Measurements from ENCODE around the gene PCDHGA11.
"Not testable (repeated sequence)": the region's sequence is repeated elsewhere in the genome, so short reads cannot be mapped to it uniquely, and the experiment has no call there.

Gene PCDHGA11

DNA sequence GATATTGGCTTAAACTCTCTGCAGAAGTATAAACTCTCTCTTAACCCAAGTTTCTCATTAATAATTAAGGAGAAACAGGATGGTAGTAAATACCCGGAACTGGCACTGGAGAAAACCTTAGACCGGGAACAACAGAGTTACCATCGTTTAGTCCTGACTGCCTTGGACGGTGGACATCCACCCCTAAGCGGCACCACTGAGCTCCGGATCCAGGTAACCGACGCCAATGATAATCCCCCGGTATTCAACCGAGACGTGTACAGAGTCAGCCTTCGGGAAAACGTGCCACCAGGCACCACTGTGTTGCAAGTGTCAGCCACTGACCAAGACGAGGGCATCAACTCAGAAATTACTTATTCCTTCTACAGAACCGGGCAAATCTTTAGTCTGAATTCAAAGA is 22.2 kb upstream of the PCDHGA11 start:
- DNase-seq (ENCODE audit: low read depth in 2 of 2), result no peak

GRCh38 chr5:141399555-141400258 is 21.1 kb upstream of the PCDHGA11 start:
- DNase-seq (ENCODE audit: low read depth in 2 of 2), result no peak

GRCh38 chr5:141402553-141403243 is 18.2 kb upstream of the PCDHGA11 start, which contains the start of gene PCDHGA9:
PCDHGA9 (plus strand) TSS chr5:141402778; CDS start chr5:141402953, 175 bp downstream.
- DNase-seq (ENCODE audit: low read depth in 2 of 2), result no peak

GRCh38 chr5:141403387-141403786 is 17.5 kb upstream of the PCDHGA11 start:
- DNase-seq (ENCODE audit: low read depth in 2 of 2), result no peak

- peak in 1 of 2 donors; percentile 44 for DNase-seq (ENCODE audit: low read depth in 2 of 2)
Measured at GRCh38 chr5:141407790-141408505, 12.9 kb upstream of the PCDHGA11 start, which contains the start of gene PCDHGB6. PCDHGB6 (plus strand) TSS chr5:141408021; CDS start chr5:141408203, 182 bp downstream.

DNA sequence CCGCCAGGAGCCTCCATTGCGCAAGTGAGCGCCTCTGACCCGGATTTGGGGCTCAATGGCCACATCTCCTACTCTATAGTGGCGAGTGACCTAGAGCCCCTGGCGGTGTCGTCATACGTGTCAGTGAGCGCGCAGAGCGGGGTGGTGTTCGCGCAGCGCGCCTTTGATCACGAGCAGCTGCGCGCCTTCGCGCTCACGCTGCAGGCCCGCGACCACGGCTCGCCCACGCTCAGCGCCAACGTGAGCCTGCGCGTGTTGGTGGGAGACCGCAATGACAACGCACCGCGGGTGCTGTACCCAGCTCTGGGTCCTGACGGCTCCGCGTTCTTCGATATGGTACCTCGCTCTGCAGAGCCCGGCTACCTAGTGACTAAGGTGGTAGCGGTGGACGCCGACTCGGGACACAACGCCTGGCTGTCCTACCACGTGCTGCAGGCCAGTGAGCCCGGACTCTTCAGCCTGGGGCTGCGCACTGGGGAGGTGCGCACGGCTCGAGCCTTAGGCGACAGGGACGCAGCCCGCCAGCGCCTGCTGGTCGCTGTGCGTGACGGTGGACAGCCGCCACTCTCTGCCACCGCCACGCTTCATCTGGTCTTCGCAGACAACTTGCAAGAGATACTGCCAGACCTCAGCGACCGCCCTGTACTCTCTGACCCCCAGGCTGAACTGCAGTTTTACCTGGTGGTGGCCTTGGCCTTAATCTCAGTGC is 11.1 kb upstream of the PCDHGA11 start:
- no peak for DNase-seq (ENCODE audit: low read depth in 2 of 2)

- no peak for DNase-seq (ENCODE audit: low read depth in 2 of 2)
Measured at GRCh38 chr5:141411575-141411974, 9.3 kb upstream of the PCDHGA11 start.

- DNase-seq (ENCODE audit: low read depth in 2 of 2), result peak; percentile 32 to 33
Measured at GRCh38 chr5:141412854-141413539, 7.9 kb upstream of the PCDHGA11 start, which contains the start of gene PCDHGA10. PCDHGA10 (plus strand) TSS chr5:141412987; CDS start chr5:141413176, 189 bp downstream.

DNA sequence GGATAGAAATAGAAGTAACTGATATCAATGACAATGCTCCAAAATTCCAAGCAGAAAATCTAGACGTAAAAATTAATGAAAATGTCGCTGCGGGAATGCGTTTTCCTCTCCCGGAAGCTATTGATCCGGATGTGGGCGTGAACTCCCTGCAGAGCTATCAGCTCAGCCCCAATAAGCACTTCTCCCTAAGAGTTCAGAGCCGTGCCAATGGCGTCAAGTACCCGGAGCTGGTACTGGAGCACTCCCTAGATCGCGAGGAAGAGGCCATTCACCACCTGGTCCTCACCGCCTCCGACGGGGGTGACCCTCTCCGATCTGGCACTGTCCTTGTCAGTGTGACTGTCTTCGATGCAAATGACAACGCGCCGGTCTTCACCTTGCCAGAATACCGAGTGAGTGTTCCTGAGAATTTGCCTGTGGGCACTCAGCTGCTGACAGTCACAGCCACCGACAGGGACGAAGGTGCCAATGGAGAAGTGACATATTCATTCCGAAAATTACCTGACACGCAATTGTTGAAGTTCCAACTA is 7.2 kb upstream of the PCDHGA11 start:
- DNase-seq (ENCODE audit: low read depth in 2 of 2), result no peak

GRCh38 chr5:141414548-141415274 is 6.1 kb upstream of the PCDHGA11 start:
- not testable (repeated sequence) for DNase-seq (ENCODE audit: low read depth in 2 of 2)

GRCh38 chr5:141415275-141415618 is 5.6 kb upstream of the PCDHGA11 start:
- DNase-seq (ENCODE audit: low read depth in 2 of 2), result not testable (repeated sequence)

DNA sequence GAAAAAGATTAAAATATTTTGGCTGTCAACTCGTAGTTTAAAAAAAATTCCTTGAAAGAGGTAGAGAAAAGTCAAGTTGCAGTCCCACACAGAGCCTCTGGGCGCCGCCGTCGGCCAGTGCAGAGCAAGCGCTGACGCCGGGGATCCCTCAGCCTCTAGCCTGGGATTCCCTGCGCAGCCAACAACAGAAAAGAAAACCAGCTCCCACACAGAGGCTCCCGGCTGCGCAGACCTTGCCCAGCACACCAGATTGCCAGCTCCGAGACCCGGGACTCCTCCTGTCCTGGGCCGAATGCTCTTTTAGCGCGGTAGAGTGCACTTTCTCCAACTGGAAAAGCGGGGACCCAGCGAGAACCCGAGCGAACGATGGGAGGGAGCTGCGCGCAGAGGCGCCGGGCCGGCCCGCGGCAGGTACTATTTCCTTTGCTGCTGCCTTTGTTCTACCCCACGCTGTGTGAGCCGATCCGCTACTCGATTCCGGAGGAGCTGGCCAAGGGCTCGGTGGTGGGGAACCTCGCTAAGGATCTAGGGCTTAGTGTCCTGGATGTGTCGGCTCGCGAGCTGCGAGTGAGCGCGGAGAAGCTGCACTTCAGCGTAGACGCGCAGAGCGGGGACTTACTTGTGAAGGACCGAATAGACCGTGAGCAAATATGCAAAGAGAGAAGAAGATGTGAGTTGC is 3.2 kb upstream of the PCDHGA11 start, which contains the start of gene PCDHGB7:
TSS of gene PCDHGB7 (plus strand) at position 184 of the 679 bp plus-strand sequence. CDS start at position 367, 183 bp downstream.
- peak in 1 of 2 donors; percentile 48 for DNase-seq (ENCODE audit: low read depth in 2 of 2)

DNA sequence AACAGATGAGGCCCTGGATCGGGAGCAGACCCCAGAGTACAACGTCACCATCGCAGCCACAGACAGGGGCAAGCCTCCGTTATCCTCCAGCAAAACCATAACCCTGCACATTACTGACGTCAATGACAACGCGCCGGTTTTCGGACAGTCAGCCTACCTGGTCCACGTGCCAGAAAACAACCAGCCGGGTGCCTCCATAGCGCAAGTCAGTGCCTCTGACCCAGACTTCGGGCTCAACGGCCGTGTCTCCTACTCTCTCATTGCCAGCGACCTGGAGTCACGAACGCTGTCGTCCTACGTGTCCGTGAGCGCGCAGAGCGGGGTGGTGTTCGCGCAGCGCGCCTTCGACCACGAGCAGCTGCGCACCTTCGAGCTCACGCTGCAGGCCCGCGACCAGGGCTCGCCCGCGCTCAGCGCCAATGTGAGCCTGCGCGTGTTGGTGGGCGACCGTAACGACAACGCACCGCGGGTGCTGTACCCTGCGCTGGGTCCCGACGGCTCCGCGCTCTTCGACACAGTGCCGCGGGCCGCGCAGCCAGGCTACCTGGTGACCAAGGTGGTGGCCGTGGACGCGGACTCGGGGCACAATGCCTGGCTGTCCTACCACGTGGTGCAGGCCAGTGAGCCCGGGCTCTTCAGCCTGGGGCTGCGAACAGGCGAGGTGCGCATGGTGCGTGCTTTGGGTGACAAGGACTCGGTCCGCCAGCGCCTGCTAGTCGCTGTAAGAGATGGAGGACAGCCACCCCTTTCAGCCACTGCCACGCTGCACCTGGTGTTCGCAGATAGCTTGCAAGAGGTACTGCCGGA is 1.6 kb upstream of the PCDHGA11 start:
- DNase-seq (ENCODE audit: low read depth in 2 of 2), result no peak

GRCh38 chr5:141421489-141421855 is 621 bp downstream of the PCDHGA11 start:
- DNase-seq (ENCODE audit: low read depth in 2 of 2), result no peak

GRCh38 chr5:141422742-141423291 is 2.0 kb downstream of the PCDHGA11 start:
- no peak for DNase-seq (ENCODE audit: low read depth in 2 of 2)

DNA sequence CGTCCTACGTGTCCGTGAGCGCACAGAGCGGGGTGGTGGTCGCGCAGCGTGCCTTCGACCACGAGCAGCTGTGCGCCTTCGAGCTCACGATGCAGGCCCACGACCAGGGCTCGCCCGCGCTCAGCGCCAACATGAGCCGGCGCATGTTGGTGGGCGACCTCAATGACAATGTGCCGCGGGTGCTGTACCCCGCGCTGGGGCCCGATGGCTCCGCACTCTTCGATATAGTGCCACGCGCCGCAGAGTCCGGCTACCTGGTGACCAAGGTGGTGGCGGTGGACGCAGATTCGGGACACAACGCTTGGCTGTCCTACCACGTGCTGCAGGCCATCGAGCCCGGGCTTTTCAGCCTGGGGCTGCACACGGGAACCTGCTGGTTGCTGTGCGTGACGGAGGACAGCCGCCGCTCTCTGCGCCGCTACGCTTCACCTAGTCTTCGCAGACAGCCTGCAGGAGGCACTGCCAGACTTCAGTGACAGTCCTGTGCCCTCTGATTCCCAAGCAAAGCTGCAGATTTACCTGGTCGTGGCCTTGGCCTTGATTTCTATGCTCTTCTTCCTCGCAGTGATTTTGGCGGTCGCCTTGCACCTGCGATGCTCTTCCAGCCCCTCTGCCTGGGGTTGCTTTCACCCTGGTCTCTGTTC is 7.1 kb downstream of the PCDHGA11 start:
- no peak for DNase-seq (ENCODE audit: low read depth in 2 of 2)

DNA sequence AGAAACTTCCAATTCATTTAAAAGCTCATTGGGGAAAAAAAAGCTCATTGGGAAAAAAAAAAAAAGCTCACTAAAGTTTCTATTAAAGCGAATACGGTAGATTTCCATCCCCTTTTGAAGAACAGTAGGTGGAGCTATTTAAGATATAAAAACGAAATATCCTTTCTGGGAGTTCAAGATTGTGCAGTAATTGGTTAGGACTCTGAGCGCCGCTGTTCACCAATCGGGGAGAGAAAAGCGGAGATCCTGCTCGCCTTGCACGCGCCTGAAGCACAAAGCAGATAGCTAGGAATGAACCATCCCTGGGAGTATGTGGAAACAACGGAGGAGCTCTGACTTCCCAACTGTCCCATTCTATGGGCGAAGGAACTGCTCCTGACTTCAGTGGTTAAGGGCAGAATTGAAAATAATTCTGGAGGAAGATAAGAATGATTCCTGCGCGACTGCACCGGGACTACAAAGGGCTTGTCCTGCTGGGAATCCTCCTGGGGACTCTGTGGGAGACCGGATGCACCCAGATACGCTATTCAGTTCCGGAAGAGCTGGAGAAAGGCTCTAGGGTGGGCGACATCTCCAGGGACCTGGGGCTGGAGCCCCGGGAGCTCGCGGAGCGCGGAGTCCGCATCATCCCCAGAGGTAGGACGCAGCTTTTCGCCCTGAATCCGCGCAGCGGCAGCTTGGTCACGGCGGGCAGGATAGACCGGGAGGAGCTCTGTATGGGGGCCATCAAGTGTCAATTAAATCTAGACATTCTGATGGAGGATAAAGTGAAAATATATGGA is 9.7 kb downstream of the PCDHGA11 start, which contains the start of gene PCDHGA12:
TSS of gene PCDHGA12 (plus strand) at position 176 of the 782 bp plus-strand sequence. CDS start at position 429, 253 bp downstream.
- DNase-seq (ENCODE audit: low read depth in 2 of 2), result no peak
